Ishikawa (cell line): ENCODE measurements around the gene ABCA7.
A peak's percentile ranks its signal among the peaks of the same experiment; 100 is the strongest.

Source experiments
- CEBPB ChIP-seq: IDR thresholded peaks from 2 replicates; pipeline ENCODE4 v1.6.1; 2012
- CREB1 ChIP-seq: IDR thresholded peaks from 2 replicates; pipeline ENCODE4 v1.6.1; 2012; ENCODE audit warnings: low read depth
- EGR1 ChIP-seq: IDR thresholded peaks from 2 replicates; pipeline ENCODE4 v1.6.1; 2012
- EP300 ChIP-seq: IDR thresholded peaks from 2 replicates; pipeline ENCODE4 v1.6.1; 2012; ENCODE audit warnings: borderline replicate concordance
- FOXM1 ChIP-seq: IDR thresholded peaks from 2 replicates; pipeline ENCODE4 v1.6.1; 2012; ENCODE audit warnings: low read depth, borderline replicate concordance
- NFIC ChIP-seq: IDR thresholded peaks from 2 replicates; pipeline ENCODE4 v1.6.1; 2012
- RAD21 ChIP-seq: IDR thresholded peaks from 2 replicates; pipeline ENCODE4 v1.6.1; 2012; ENCODE audit warnings: low read depth
- TAF1 ChIP-seq: IDR thresholded peaks from 2 replicates; pipeline ENCODE4 v1.6.1; 2012; ENCODE audit warnings: low read depth, mild to moderate bottlenecking
- TCF12 ChIP-seq: IDR thresholded peaks from 2 replicates; pipeline ENCODE4 v1.6.1; 2012; ENCODE audit warnings: low read depth
- TEAD4 ChIP-seq: IDR thresholded peaks from 2 replicates; pipeline ENCODE4 v1.6.1; 2012
- YY1 ChIP-seq: IDR thresholded peaks from 2 replicates; pipeline ENCODE4 v1.6.1; 2012; ENCODE audit warnings: low read depth
- ZBTB7A ChIP-seq: IDR thresholded peaks from 2 replicates; pipeline ENCODE4 v1.6.1; 2012; ENCODE audit warnings: low read depth
- TF ChIP-seq, protein P1 (sequence below): IDR thresholded peaks from 2 replicates; pipeline ENCODE4 v1.6.1; 2012; ENCODE audit warnings: low read depth, mild to moderate bottlenecking
- TF ChIP-seq, protein P2 (sequence below): IDR thresholded peaks from 2 replicates; pipeline ENCODE4 v1.6.1; 2012
- TF ChIP-seq, protein P3 (sequence below): IDR thresholded peaks from 2 replicates; pipeline ENCODE4 v1.6.1; 2012

The ABCA7 gene, protein sequence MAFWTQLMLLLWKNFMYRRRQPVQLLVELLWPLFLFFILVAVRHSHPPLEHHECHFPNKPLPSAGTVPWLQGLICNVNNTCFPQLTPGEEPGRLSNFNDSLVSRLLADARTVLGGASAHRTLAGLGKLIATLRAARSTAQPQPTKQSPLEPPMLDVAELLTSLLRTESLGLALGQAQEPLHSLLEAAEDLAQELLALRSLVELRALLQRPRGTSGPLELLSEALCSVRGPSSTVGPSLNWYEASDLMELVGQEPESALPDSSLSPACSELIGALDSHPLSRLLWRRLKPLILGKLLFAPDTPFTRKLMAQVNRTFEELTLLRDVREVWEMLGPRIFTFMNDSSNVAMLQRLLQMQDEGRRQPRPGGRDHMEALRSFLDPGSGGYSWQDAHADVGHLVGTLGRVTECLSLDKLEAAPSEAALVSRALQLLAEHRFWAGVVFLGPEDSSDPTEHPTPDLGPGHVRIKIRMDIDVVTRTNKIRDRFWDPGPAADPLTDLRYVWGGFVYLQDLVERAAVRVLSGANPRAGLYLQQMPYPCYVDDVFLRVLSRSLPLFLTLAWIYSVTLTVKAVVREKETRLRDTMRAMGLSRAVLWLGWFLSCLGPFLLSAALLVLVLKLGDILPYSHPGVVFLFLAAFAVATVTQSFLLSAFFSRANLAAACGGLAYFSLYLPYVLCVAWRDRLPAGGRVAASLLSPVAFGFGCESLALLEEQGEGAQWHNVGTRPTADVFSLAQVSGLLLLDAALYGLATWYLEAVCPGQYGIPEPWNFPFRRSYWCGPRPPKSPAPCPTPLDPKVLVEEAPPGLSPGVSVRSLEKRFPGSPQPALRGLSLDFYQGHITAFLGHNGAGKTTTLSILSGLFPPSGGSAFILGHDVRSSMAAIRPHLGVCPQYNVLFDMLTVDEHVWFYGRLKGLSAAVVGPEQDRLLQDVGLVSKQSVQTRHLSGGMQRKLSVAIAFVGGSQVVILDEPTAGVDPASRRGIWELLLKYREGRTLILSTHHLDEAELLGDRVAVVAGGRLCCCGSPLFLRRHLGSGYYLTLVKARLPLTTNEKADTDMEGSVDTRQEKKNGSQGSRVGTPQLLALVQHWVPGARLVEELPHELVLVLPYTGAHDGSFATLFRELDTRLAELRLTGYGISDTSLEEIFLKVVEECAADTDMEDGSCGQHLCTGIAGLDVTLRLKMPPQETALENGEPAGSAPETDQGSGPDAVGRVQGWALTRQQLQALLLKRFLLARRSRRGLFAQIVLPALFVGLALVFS (N-terminal part only)

DNA sequence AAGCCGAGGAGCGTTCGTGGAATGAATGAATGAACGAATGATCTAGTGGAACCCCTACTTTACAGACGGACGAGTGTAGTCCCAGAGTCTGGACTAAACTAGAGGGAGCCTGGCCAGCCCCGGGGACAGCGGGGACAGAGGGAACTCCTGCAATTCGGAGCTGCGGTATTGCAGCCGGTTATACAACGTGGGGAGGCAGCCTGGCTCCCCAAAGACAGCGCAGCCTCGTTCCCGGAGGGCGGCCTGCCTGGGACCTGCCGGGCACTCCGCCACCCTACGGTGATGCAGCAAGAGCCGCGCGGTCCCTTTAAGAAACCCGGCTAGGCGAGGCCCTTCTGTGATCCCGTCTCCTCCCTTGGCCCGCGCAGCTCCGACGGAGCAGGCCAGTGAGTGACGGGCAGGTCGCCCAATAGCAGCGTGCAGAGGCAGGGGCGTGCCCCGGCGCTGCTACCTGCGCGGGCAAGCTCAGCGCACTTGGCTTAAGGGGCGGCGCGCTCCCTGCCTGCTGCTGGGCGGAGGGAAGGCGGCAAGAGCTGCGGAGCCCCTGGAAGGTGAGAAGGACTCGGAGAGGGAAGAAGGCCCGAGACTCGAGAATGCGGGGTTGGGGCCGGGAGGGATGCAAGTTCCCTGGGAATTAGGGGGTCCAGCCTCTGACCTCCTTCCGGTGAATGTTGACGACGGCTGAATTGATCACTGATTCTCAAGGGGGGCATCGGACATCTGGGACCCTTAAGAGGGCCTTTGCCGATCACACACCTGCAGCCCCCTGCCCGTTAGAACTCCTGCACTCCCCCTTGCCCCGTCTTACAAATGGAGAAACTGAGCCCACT, at the start of gene ABCA7:
ABCA7 (plus strand) TSS at position 462 of the 830 bp plus-strand sequence. CDS start 1,255 bp downstream, outside the sequence.
- TF ChIP-seq ZBTB7A (no peak; the same call in 1 of the 2 replicates), CREB1 (peak; percentile 36; the same call in 1 of the 2 replicates), YY1 (0 out of 2 replicates have a peak, but pooled peaks have one; percentile 7), FOXM1 (no peak), NFIC (no peak), TCF12 (peak; percentile 51), CEBPB (no peak), EP300 (no peak), EGR1 (no peak), RAD21 (no peak), TAF1 (peak; percentile 42), TEAD4 (no peak)
- TF ChIP-seq, protein P1, sequence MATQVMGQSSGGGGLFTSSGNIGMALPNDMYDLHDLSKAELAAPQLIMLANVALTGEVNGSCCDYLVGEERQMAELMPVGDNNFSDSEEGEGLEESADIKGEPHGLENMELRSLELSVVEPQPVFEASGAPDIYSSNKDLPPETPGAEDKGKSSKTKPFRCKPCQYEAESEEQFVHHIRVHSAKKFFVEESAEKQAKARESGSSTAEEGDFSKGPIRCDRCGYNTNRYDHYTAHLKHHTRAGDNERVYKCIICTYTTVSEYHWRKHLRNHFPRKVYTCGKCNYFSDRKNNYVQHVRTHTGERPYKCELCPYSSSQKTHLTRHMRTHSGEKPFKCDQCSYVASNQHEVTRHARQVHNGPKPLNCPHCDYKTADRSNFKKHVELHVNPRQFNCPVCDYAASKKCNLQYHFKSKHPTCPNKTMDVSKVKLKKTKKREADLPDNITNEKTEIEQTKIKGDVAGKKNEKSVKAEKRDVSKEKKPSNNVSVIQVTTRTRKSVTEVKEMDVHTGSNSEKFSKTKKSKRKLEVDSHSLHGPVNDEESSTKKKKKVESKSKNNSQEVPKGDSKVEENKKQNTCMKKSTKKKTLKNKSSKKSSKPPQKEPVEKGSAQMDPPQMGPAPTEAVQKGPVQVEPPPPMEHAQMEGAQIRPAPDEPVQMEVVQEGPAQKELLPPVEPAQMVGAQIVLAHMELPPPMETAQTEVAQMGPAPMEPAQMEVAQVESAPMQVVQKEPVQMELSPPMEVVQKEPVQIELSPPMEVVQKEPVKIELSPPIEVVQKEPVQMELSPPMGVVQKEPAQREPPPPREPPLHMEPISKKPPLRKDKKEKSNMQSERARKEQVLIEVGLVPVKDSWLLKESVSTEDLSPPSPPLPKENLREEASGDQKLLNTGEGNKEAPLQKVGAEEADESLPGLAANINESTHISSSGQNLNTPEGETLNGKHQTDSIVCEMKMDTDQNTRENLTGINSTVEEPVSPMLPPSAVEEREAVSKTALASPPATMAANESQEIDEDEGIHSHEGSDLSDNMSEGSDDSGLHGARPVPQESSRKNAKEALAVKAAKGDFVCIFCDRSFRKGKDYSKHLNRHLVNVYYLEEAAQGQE = no peak
- TF ChIP-seq, protein P2, sequence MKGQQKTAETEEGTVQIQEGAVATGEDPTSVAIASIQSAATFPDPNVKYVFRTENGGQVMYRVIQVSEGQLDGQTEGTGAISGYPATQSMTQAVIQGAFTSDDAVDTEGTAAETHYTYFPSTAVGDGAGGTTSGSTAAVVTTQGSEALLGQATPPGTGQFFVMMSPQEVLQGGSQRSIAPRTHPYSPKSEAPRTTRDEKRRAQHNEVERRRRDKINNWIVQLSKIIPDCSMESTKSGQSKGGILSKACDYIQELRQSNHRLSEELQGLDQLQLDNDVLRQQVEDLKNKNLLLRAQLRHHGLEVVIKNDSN = no peak; the same call in 1 of the 2 replicates
- TF ChIP-seq, protein P3, sequence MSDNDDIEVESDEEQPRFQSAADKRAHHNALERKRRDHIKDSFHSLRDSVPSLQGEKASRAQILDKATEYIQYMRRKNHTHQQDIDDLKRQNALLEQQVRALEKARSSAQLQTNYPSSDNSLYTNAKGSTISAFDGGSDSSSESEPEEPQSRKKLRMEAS = peak; percentile 82

DNA sequence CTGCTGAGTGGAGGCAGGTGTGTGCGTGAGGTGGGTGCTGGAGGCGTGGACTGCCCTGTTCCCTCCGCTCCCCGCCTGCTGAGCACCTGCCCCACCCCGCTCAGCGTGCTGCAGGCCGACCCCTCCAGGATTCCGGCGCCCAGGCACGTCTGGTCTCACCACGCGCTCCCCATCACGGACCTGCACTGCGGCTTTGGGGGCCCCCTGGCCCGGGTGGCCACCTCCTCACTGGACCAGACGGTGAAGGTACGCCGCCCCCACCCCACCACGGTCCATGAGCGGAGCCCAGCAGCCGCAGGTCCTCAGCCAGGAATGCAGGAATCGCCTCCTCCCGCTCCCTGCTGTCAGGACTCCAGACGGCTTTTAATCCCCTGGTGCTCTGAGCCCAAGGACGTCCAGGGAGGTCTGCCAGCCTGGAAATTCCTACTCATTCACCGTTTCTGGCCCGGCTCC, 49.8 kb upstream of the ABCA7 start:
- TF ChIP-seq CREB1 = no peak
- peak; percentile 26; the same call in 1 of the 2 replicates for TF ChIP-seq TAF1
- TF ChIP-seq EGR1 = peak; percentile 10; the same call in 1 of the 2 replicates
- TF ChIP-seq, protein P3 = peak; percentile 80
- TF ChIP-seq, protein P1 = no peak
- TF ChIP-seq, protein P2 = peak; percentile 41; the same call in 1 of the 2 replicates
- peak; percentile 88 for TF ChIP-seq NFIC
- TF ChIP-seq YY1 = no peak
- TF ChIP-seq TEAD4 = peak; percentile 93
- peak; percentile 86 for TF ChIP-seq EP300
- TF ChIP-seq FOXM1 = peak; percentile 39; the same call in 1 of the 2 replicates
- peak; percentile 96; the same call in 1 of the 2 replicates for TF ChIP-seq ZBTB7A
- peak; percentile 91 for TF ChIP-seq TCF12

DNA sequence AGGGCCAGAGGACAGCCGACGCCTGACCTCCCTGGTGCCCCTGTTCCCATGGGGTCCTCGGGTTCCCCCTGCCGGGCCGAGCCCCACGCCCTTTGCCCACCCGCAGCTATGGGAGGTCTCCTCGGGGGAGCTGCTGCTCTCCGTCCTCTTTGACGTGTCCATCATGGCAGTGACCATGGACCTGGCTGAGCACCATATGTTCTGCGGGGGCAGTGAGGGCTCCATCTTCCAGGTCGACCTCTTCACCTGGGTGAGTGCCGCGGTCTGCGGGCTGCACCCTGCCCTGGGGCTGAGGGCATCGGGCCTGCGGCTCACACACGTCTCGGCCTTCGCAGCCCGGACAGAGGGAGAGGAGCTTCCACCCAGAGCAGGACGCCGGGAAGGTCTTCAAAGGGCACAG, 49.2 kb upstream of the ABCA7 start:
- TF ChIP-seq ZBTB7A (no peak), EGR1 (peak; percentile 19; the same call in 1 of the 2 replicates)
